ENCODE results near the gene LRRC51.

Gene LRRC51

GRCh38 chr11:72103754-72104167 is 23.1 kb downstream of the LRRC51 start:
- DNase-seq, result no peak
- Mint-ChIP-seq H3K9me3 (no peaks in the 10 kb centered on the region), H3K4me3 (peak overlapping the region; percentile 86), H3K27me3 (no peaks in the 10 kb centered on the region), H3K36me3 (peaks cover 43% of the 10 kb centered on the region), H3K27ac (peak overlapping the region; percentile 88), H3K4me1 (peaks cover 41% of the 10 kb centered on the region)
- CTCF ChIA-PET, result interaction anchor here (0.8 kb wide), 1 partner anchor 40 kb away, joined by 3 read pairs; no protein-coding TSS in a partner anchor

DNA sequence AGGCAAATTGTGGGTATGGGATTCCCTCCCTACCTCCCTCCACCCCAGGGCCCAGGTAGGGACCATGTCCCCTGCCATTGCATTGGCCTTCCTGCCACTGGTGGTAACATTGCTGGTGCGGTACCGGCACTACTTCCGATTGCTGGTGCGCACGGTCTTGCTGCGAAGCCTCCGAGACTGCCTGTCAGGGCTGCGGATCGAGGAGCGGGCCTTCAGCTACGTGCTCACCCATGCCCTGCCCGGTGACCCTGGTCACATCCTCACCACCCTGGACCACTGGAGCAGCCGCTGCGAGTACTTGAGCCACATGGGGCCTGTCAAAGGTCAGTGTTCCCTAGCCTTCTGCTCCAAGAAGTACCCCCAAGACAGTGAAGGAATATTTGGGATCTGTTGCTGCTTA is 25.2 kb downstream of the LRRC51 start, which contains the start of gene TOMT:
TOMT (plus strand) TSS at position 37 of the 400 bp plus-strand sequence; CDS start at position 65, 28 bp downstream.
- Mint-ChIP-seq H3K27ac (peak within 1 kb of the TSS; percentile 43), H3K36me3 (peaks cover 40% of the 10 kb centered on the region), H3K27me3 (no peaks in the 10 kb centered on the region), H3K4me1 (peaks cover 31% of the 10 kb centered on the region), H3K4me3 (no peak within 1 kb of the TSS), H3K9me3 (no peaks in the 10 kb centered on the region)
- CTCF ChIA-PET, result interaction anchor here (0.7 kb wide), 1 partner anchor 39 kb away, joined by 3 read pairs; no protein-coding TSS in a partner anchor
- no peak for DNase-seq

DNA sequence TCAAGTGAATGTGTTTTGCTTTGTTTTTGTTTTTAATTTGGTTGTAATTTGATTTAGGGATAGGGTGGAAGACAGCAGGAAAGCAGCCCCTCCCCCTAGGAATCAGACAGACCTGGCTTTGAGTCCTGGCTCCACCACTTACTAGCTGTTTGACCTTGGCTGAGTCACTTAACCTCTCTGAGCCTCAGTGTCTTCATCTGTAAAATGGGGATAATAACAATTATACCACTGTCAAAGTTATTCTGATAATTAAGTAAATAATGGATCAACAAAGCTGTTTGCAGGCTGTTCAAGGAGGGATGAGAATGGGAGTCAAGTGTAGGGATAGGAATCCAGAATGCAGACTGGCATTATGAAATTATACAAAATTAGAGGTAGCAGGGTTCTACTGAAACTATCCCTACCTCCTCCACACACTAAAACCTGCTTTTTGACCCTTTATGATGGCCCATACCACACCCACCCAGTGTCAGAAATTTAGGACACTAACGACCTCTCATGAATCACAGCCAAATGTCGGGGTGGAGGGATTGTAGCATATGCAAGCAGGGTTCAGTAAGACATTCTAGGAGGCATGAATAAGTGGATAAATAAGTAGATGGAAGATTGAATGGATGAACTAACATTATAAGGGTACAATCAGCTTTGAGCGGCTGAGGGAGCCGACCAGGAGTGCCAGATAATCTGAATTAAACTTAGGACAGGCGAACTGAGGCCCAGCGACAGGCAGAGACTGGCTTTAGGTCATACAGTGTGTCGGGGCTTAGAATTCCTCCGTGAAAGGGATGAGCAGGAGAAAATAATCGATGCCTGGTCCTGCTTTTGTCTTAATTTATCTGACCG is 30.9 kb downstream of the LRRC51 start:
- Mint-ChIP-seq H3K4me3 (peak overlapping the region; percentile 90), H3K36me3 (peaks cover 23% of the 10 kb centered on the region), H3K27me3 (no peaks in the 10 kb centered on the region), H3K4me1 (peaks cover 24% of the 10 kb centered on the region), H3K9me3 (no peaks in the 10 kb centered on the region), H3K27ac (peak overlapping the region; percentile 99)
- no peak for DNase-seq
- CTCF ChIA-PET, result interaction anchor here (1.0 to 1.2 kb wide), 3 partner anchors 32 to 86 kb away, joined by 3 read pairs; no protein-coding TSS in a partner anchor

DNA sequence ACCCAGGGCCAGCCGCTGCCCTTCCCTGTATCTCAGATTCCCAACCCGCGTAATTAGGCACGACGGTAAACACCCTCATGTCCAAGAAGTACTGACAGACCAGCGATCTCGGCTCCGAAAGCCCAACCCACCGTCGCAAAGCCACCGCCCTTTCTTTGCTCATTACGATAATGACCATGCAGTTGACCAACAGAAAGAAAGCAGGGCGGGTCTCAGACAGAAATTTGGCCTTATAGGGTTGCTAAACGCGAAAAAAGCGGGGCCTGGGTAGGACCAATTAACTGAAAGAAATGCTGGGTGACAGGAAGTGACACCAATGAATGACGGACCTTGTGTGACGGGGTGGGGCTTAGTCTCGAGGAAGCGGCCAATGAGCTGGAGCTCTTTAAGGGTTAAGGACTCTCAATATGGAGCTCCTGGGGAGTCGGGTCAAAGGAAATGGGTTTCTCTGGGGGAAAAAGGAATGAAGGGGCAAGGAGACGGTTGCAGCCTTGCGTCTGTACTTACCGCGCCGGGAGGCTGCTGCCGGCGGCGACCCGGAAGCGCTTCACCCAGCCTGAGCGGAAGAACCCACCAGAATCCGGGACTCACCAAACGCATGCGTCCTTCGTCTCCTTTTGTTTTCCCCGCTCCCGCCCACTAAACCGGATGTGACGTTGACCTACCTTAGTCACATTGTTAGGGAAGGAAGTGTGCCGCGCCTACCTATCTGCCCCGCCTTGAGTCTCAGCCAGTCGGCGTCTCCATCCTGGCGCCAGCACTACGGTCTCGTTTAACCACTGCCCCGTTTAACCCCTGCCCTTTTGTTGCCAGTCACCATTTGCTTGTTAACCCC is 31.7 kb downstream of the LRRC51 start, which contains the start of gene ANAPC15:
ANAPC15 (minus strand) TSS at position 553 of the 835 bp plus-strand sequence. CDS start 1,419 bp downstream, outside the sequence.
- Mint-ChIP-seq H3K27me3 (peaks cover 4% of the 10 kb centered on the region), H3K4me1 (peaks cover 24% of the 10 kb centered on the region), H3K9me3 (no peaks in the 10 kb centered on the region), H3K27ac (peak within 1 kb of the TSS; percentile 99), H3K36me3 (peaks cover 20% of the 10 kb centered on the region), H3K4me3 (peak within 1 kb of the TSS; percentile 90)
- DNase-seq, result peak; percentile 100
- CTCF ChIA-PET, result interaction anchor here (0.8 to 1.0 kb wide), 2 partner anchors 31 to 33 kb away, joined by 3 read pairs; no protein-coding TSS in a partner anchor

- peaks cover 4% of the 10 kb centered on the region for H3K27me3 Mint-ChIP-seq
- CTCF ChIA-PET, result interaction anchor here (0.6 to 1.0 kb wide), 3 partner anchors 13 to 34 kb away, joined by 3 read pairs; no protein-coding TSS in a partner anchor
- H3K4me1 Mint-ChIP-seq, result peaks cover 24% of the 10 kb centered on the region
- peaks cover 14% of the 10 kb centered on the region for H3K36me3 Mint-ChIP-seq
- peak overlapping the region; percentile 90 for H3K4me3 Mint-ChIP-seq
- H3K9me3 Mint-ChIP-seq, result no peaks in the 10 kb centered on the region
- peak overlapping the region; percentile 99 for H3K27ac Mint-ChIP-seq
- DNase-seq, result no peak
Measured at GRCh38 chr11:72112978-72113808, 32.5 kb downstream of the LRRC51 start.

DNA sequence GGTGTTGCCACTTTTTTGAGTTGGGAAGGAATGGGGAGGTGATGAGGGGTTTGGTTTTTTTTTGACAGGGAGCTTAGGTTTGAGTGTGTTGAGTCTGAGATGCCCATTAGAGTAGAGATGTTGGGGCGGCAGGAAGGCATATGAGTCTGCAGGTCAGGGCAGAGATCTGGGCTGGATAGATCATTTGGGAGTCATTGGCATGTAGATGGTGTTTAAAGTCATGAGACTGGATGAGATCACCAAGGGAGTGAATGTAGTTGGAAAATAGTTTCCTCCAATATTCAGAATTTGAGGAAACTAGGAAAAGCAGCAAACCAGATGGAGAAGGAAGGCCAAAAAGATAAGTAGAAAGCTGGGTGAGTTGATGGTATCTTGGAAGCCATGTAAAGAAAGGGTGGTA is 33.9 kb downstream of the LRRC51 start:
- CTCF ChIA-PET, result interaction anchor here (0.9 kb wide), 1 partner anchor 30 kb away, joined by 4 read pairs; no protein-coding TSS in a partner anchor
- no peak overlapping the region for H3K27ac Mint-ChIP-seq
- peaks cover 14% of the 10 kb centered on the region for H3K36me3 Mint-ChIP-seq
- no peak for DNase-seq
- H3K4me1 Mint-ChIP-seq, result peaks cover 24% of the 10 kb centered on the region
- no peak overlapping the region for H3K4me3 Mint-ChIP-seq
- peaks cover 4% of the 10 kb centered on the region for H3K27me3 Mint-ChIP-seq
- H3K9me3 Mint-ChIP-seq, result no peaks in the 10 kb centered on the region

DNA sequence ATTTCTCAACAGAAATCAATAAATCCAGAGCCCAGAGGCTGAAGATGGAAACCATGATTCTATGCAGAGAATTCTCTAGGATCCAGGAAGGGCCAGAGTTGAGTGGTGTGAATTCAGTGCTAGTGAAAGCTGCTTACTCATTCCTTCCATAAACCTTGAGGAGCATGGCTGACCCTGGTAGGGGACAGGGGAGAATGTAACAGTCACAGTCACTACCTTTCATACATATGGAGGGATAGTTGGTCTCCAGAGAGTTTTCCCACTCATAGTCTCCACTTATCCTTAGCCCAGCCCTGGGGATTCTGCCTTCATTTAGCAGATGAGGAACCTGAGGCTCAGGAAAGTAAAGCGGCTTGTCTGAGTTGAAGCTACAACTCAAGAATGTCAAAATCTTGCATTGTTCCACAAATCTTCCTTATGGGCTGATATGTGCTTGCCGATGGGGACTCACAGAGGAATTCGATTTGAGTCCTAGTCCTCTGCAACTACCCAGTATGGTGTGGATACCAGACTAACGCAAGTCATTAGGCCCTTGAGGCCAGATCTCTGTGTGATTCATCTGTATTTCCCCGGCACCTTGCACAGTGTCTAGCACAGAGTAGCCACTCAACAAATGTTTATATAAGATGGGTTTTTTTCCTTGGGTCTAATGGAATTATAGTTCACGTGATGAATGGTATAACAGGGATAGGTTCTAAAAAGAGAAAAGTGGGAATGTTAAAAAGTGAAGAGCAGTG is 35.5 kb downstream of the LRRC51 start:
- CTCF ChIA-PET, result interaction anchor here (0.6 to 1.2 kb wide), 4 partner anchors 24 to 91 kb away, joined by 3 to 7 read pairs (median 4); no protein-coding TSS in a partner anchor
- DNase-seq, result no peak
- Mint-ChIP-seq H3K36me3 (peaks cover 3% of the 10 kb centered on the region), H3K9me3 (no peaks in the 10 kb centered on the region), H3K4me3 (no peak overlapping the region), H3K27me3 (peaks cover 8% of the 10 kb centered on the region), H3K27ac (no peak overlapping the region), H3K4me1 (peaks cover 20% of the 10 kb centered on the region)

- CTCF ChIA-PET, result interaction anchor here (1.4 to 2.5 kb wide), 3 partner anchors 24 to 94 kb away, joined by 4 to 7 read pairs (median 5); no protein-coding TSS in a partner anchor
- no peaks in the 10 kb centered on the region for H3K36me3 Mint-ChIP-seq
- no peak overlapping the region for H3K4me3 Mint-ChIP-seq
- no peaks in the 10 kb centered on the region for H3K9me3 Mint-ChIP-seq
- no peak overlapping the region for H3K27ac Mint-ChIP-seq
- peaks cover 15% of the 10 kb centered on the region for H3K27me3 Mint-ChIP-seq
- no peaks in the 10 kb centered on the region for H3K4me1 Mint-ChIP-seq
- DNase-seq, result no peak
Measured at GRCh38 chr11:72119198-72119597, 38.5 kb downstream of the LRRC51 start.

GRCh38 chr11:72120930-72121329 is 40.3 kb downstream of the LRRC51 start:
- Mint-ChIP-seq H3K27me3 (peaks cover 18% of the 10 kb centered on the region), H3K36me3 (no peaks in the 10 kb centered on the region), H3K4me1 (no peaks in the 10 kb centered on the region), H3K27ac (no peak overlapping the region), H3K9me3 (no peaks in the 10 kb centered on the region), H3K4me3 (no peak overlapping the region)
- CTCF ChIA-PET, result interaction anchor here (0.8 kb wide), 1 partner anchor 29 kb away, joined by 3 read pairs; no protein-coding TSS in a partner anchor
- DNase-seq, result no peak

DNA sequence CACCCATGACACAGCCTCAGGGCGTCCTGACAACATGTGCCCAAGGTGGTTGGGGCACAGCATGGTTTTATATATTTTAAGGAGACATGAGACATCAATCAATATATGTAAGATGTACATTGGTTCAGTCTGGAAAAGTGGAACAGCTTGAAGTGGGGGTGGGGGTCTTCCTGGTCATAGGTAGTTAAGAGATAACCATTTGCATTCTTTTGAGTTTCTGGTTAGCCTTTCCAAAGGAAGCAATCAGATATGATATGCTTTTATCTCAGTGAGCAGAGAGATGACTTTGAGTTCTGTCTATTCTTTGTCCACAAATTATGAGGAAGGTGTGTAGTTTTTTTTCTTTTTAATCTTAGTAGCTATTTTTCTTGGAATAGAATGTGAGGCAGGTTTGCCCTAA is 42.0 kb downstream of the LRRC51 start:
- H3K36me3 Mint-ChIP-seq, result no peaks in the 10 kb centered on the region
- CTCF ChIA-PET, result interaction anchor here (3.5 kb wide), 1 partner anchor 21 kb away, joined by 15 read pairs; no protein-coding TSS in a partner anchor
- peaks cover 2% of the 10 kb centered on the region for H3K9me3 Mint-ChIP-seq
- no peak for DNase-seq
- H3K4me1 Mint-ChIP-seq, result no peaks in the 10 kb centered on the region
- no peak overlapping the region for H3K27ac Mint-ChIP-seq
- peaks cover 15% of the 10 kb centered on the region for H3K27me3 Mint-ChIP-seq
- no peak overlapping the region for H3K4me3 Mint-ChIP-seq

DNA sequence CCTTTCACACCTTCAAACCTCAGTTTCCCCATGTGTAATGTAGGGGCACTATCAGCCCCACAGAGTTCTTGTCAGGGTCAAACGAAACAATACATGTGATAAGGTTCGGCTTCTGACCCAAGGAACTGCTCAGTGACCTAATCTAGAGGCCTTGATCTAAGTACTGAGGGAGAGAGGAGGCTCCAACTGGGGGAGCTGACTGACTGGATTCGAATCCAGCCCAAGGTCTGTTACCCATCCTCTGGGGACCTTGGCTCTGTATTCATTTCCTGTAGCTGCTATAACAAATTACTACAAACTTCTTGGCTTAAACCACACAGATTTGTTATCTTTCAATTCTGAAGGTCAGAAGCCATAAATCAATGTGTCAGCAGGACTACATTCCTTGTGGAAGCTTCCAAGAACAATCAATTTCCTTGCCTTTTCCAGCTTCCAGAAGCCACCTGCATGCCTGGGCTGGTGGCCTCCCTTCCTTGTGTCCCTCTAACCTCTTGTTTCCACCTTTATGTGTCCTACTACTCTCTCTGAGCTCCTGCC is 42.5 kb downstream of the LRRC51 start:
- no peaks in the 10 kb centered on the region for H3K36me3 Mint-ChIP-seq
- peaks cover 5% of the 10 kb centered on the region for H3K9me3 Mint-ChIP-seq
- no peaks in the 10 kb centered on the region for H3K4me1 Mint-ChIP-seq
- H3K27ac Mint-ChIP-seq, result no peak overlapping the region
- CTCF ChIA-PET, result interaction anchor here (3.5 kb wide), 1 partner anchor 21 kb away, joined by 15 read pairs; no protein-coding TSS in a partner anchor
- H3K4me3 Mint-ChIP-seq, result no peak overlapping the region
- no peak for DNase-seq
- peaks cover 19% of the 10 kb centered on the region for H3K27me3 Mint-ChIP-seq

GRCh38 chr11:72124046-72124445 is 43.4 kb downstream of the LRRC51 start:
- no peak overlapping the region for H3K4me3 Mint-ChIP-seq
- DNase-seq, result no peak
- H3K27me3 Mint-ChIP-seq, result peaks cover 27% of the 10 kb centered on the region
- CTCF ChIA-PET, result interaction anchor here (3.5 kb wide), 1 partner anchor 20 kb away, joined by 15 read pairs; no protein-coding TSS in a partner anchor
- peaks cover 11% of the 10 kb centered on the region for H3K9me3 Mint-ChIP-seq
- H3K36me3 Mint-ChIP-seq, result no peaks in the 10 kb centered on the region
- H3K4me1 Mint-ChIP-seq, result no peaks in the 10 kb centered on the region
- no peak overlapping the region for H3K27ac Mint-ChIP-seq

All from activated naive CD4-positive, alpha-beta T cell treated with anti-CD3 and anti-CD28 coated beads, Interleukin-2, amount 10 ng/mL, durations not matched to agents 7 days and 5 days (primary cell).